ENCODE results near the gene FGD3.

DNA sequence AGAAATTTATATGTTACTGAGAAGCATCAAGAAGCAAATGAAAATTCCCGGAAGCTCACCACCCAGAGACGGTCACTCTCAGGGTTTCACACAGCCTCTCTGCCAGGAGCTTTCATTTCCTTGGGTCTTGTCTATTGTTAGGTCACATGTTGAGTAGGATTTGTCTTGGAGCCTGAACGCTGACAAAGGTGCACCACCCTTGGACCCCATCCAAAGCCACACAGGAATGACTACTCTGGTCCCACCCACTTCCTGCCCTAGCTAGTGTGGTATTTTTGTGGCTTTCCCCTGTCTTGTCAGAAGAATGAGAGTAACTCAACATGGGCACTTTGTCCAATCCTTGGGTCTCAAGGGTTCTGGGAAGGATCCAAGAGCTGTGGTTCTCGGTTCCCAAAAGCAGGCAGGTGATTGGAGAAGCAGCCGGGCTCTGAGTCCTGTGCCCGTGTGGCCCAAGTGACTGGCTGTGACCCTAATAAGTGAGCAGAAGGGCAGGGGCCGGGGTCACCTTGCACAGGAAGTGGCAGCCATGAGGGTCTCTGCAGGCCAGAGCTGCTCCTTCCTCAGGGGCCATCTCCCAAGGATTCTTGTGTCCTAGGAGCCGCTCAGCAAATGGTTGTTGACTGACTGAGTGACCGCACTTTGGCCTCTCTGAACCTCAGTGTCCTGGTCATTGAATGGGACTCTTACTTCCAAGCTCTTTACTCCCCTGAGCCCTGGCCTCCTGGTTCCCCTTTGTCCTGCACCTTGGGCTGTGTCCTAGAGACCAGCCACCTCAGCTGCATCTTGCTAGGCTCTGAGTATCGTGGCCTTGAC lies 6.9 kb downstream of the FGD3 start:
- TF ChIP-seq, protein P1, sequence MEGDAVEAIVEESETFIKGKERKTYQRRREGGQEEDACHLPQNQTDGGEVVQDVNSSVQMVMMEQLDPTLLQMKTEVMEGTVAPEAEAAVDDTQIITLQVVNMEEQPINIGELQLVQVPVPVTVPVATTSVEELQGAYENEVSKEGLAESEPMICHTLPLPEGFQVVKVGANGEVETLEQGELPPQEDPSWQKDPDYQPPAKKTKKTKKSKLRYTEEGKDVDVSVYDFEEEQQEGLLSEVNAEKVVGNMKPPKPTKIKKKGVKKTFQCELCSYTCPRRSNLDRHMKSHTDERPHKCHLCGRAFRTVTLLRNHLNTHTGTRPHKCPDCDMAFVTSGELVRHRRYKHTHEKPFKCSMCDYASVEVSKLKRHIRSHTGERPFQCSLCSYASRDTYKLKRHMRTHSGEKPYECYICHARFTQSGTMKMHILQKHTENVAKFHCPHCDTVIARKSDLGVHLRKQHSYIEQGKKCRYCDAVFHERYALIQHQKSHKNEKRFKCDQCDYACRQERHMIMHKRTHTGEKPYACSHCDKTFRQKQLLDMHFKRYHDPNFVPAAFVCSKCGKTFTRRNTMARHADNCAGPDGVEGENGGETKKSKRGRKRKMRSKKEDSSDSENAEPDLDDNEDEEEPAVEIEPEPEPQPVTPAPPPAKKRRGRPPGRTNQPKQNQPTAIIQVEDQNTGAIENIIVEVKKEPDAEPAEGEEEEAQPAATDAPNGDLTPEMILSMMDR (IDR thresholded peaks at IDR 0.05): no peak
- no peak for TF ChIP-seq POLR2A (IDR thresholded peaks at IDR 0.05)

Data from vagina (tissue), 2 donors.